C1 segment of cervical spinal cord (tissue), 14 donors: ENCODE results near the gene PIK3IP1.

ENCODE experiments used
- DNase-seq, 14 donors: peaks; one replicate each; lab custom pipeline; 2025; lab: John Stamatoyannopoulos, UW

The PIK3IP1 gene

GRCh38 chr22:31313366-31314147 lies 21.3 kb upstream of the PIK3IP1 start:
- peak in 12 of 14 donors; percentile 20 to 72 (median 44) for DNase-seq

GRCh38 chr22:31308181-31308580 lies 15.9 kb upstream of the PIK3IP1 start:
- DNase-seq = no peak

- DNase-seq = no peak
Measured at GRCh38 chr22:31305194-31305593, 12.9 kb upstream of the PIK3IP1 start.

GRCh38 chr22:31302537-31302936 lies 10.2 kb upstream of the PIK3IP1 start:
- no peak for DNase-seq

GRCh38 chr22:31302006-31302405 lies 9.7 kb upstream of the PIK3IP1 start:
- no peak for DNase-seq

GRCh38 chr22:31300896-31301295 lies 8.6 kb upstream of the PIK3IP1 start:
- no peak for DNase-seq

- peak in 1 of 14 donors; percentile 16 for DNase-seq
Measured at GRCh38 chr22:31295831-31296657, 3.8 kb upstream of the PIK3IP1 start.

GRCh38 chr22:31295360-31295759 lies 3.1 kb upstream of the PIK3IP1 start:
- no peak for DNase-seq

GRCh38 chr22:31291481-31292235 lies 630 bp downstream of the PIK3IP1 start:
- DNase-seq = peak in 5 of 14 donors; percentile 58 to 74 (median 68)

GRCh38 chr22:31290494-31291471 lies 1.5 kb downstream of the PIK3IP1 start:
- peak; percentile 27 to 96 (median 92) for DNase-seq

GRCh38 chr22:31289344-31289743 lies 2.9 kb downstream of the PIK3IP1 start:
- DNase-seq = peak in 1 of 14 donors; percentile 19

- no peak for DNase-seq
Measured at GRCh38 chr22:31288496-31289240, 3.6 kb downstream of the PIK3IP1 start.

- DNase-seq = no peak
Measured at GRCh38 chr22:31287818-31288495, 4.3 kb downstream of the PIK3IP1 start.

GRCh38 chr22:31286360-31287255 lies 5.7 kb downstream of the PIK3IP1 start:
- no peak for DNase-seq

- peak in 1 of 14 donors; percentile 41 for DNase-seq
Measured at GRCh38 chr22:31284281-31285155, 7.8 kb downstream of the PIK3IP1 start.

GRCh38 chr22:31282748-31283468 lies 9.4 kb downstream of the PIK3IP1 start:
- no peak for DNase-seq

GRCh38 chr22:31281733-31282132 lies 10.6 kb downstream of the PIK3IP1 start:
- no peak for DNase-seq
